22Rv1 (cell line): ENCODE results near the gene GXYLT2.

Source experiments
- ZFX ChIP-seq: fragments of 450-650 bp; IDR thresholded peaks from 2 replicates; pipeline ENCODE4 v1.6.1; 2017; ENCODE audit warnings: antibody characterized with exemption, borderline replicate concordance
- TF ChIP-seq, protein P1 (sequence below): fragments of 450-650 bp; IDR thresholded peaks from 2 replicates; pipeline ENCODE4 v1.5.1; 2017; ENCODE audit warnings: mild to moderate bottlenecking

GRCh38 chr3:72892081-72892775 lies 4.4 kb downstream of the GXYLT2 start:
- TF ChIP-seq, protein P1, sequence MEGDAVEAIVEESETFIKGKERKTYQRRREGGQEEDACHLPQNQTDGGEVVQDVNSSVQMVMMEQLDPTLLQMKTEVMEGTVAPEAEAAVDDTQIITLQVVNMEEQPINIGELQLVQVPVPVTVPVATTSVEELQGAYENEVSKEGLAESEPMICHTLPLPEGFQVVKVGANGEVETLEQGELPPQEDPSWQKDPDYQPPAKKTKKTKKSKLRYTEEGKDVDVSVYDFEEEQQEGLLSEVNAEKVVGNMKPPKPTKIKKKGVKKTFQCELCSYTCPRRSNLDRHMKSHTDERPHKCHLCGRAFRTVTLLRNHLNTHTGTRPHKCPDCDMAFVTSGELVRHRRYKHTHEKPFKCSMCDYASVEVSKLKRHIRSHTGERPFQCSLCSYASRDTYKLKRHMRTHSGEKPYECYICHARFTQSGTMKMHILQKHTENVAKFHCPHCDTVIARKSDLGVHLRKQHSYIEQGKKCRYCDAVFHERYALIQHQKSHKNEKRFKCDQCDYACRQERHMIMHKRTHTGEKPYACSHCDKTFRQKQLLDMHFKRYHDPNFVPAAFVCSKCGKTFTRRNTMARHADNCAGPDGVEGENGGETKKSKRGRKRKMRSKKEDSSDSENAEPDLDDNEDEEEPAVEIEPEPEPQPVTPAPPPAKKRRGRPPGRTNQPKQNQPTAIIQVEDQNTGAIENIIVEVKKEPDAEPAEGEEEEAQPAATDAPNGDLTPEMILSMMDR: no peak
- TF ChIP-seq ZFX: no peak
